Measurements from ENCODE around the gene TNXB.
"Not testable (repeated sequence)": the region's sequence is repeated elsewhere in the genome, so short reads cannot be mapped to it uniquely, and the experiment has no call there.

The TNXB gene

GRCh38 chr6:32148289-32149091 is 39.4 kb upstream of the TNXB start:
- Histone ChIP-seq H3K9ac (ENCODE audit: low read depth, low read length) (peak overlapping the region; percentile 63), H3K36me3 (ENCODE audit: insufficient read depth, low read length) (no peaks in the 10 kb centered on the region), H3K4me1 (ENCODE audit: insufficient read depth, low read length) (peaks cover 25% of the 10 kb centered on the region), H3K9me3 (ENCODE audit: control insufficient read depth, insufficient read depth, low read length) (no peaks in the 10 kb centered on the region)

GRCh38 chr6:32147401-32148132 is 38.4 kb upstream of the TNXB start:
- Histone ChIP-seq H3K36me3 (ENCODE audit: insufficient read depth, low read length) (no peaks in the 10 kb centered on the region), H3K9ac (ENCODE audit: low read depth, low read length) (peak overlapping the region; percentile 63), H3K4me1 (ENCODE audit: insufficient read depth, low read length) (peaks cover 24% of the 10 kb centered on the region), H3K9me3 (ENCODE audit: control insufficient read depth, insufficient read depth, low read length) (no peaks in the 10 kb centered on the region)

GRCh38 chr6:32146687-32147086 is 37.5 kb upstream of the TNXB start:
- Histone ChIP-seq H3K9ac (ENCODE audit: low read depth, low read length) (0 out of 2 replicates have a peak overlapping the region, but pooled peaks have one; percentile 16), H3K4me1 (ENCODE audit: insufficient read depth, low read length) (peaks cover 19% of the 10 kb centered on the region), H3K36me3 (ENCODE audit: insufficient read depth, low read length) (no peaks in the 10 kb centered on the region), H3K9me3 (ENCODE audit: control insufficient read depth, insufficient read depth, low read length) (no peaks in the 10 kb centered on the region)

GRCh38 chr6:32146287-32146686 is 37.1 kb upstream of the TNXB start:
- H3K9me3 ChIP-seq (ENCODE audit: control insufficient read depth, insufficient read depth, low read length) = no peaks in the 10 kb centered on the region
- H3K4me1 ChIP-seq (ENCODE audit: insufficient read depth, low read length) = peaks cover 19% of the 10 kb centered on the region
- 0 out of 2 replicates have a peak overlapping the region, but pooled peaks have one; percentile 16 for H3K9ac ChIP-seq (ENCODE audit: low read depth, low read length)

GRCh38 chr6:32144238-32144637 is 35.1 kb upstream of the TNXB start:
- peaks cover 15% of the 10 kb centered on the region for H3K4me1 ChIP-seq (ENCODE audit: insufficient read depth, low read length)
- H3K36me3 ChIP-seq (ENCODE audit: insufficient read depth, low read length); H3K9me3 ChIP-seq (ENCODE audit: control insufficient read depth, insufficient read depth, low read length); H3K9ac ChIP-seq (ENCODE audit: low read depth, low read length): not testable (repeated sequence)

More at GRCh38 chr6:32146287-32146686, 37.1 kb upstream of the TNXB start:
- H3K36me3 ChIP-seq (ENCODE audit: insufficient read depth, low read length) = no peaks in the 10 kb centered on the region

GRCh38 chr6:32140420-32141046 is 31.4 kb upstream of the TNXB start:
- H3K4me1 ChIP-seq (ENCODE audit: insufficient read depth, low read length) = 0 out of 2 replicates have a peak, but pooled peaks cover under 1% of the 10 kb centered on the region

GRCh38 chr6:32139590-32139989 is 30.5 kb upstream of the TNXB start:
- Histone ChIP-seq H3K36me3 (ENCODE audit: insufficient read depth, low read length) (no peaks in the 10 kb centered on the region), H3K9me3 (ENCODE audit: control insufficient read depth, insufficient read depth, low read length) (no peaks in the 10 kb centered on the region), H3K4me1 (ENCODE audit: insufficient read depth, low read length) (no peaks in the 10 kb centered on the region), H3K9ac (ENCODE audit: low read depth, low read length) (no peak overlapping the region)

More at GRCh38 chr6:32140420-32141046, 31.4 kb upstream of the TNXB start:
- Histone ChIP-seq H3K9ac (ENCODE audit: low read depth, low read length) (no peak overlapping the region), H3K36me3 (ENCODE audit: insufficient read depth, low read length) (no peaks in the 10 kb centered on the region), H3K9me3 (ENCODE audit: control insufficient read depth, insufficient read depth, low read length) (no peaks in the 10 kb centered on the region)

GRCh38 chr6:32137454-32137853 is 28.3 kb upstream of the TNXB start:
- Histone ChIP-seq H3K36me3 (ENCODE audit: insufficient read depth, low read length) (no peaks in the 10 kb centered on the region), H3K9me3 (ENCODE audit: control insufficient read depth, insufficient read depth, low read length) (no peaks in the 10 kb centered on the region), H3K4me1 (ENCODE audit: insufficient read depth, low read length) (no peaks in the 10 kb centered on the region), H3K9ac (ENCODE audit: low read depth, low read length) (no peak overlapping the region)

- Histone ChIP-seq H3K36me3 (ENCODE audit: insufficient read depth, low read length) (no peaks in the 10 kb centered on the region), H3K9me3 (ENCODE audit: control insufficient read depth, insufficient read depth, low read length) (no peaks in the 10 kb centered on the region), H3K9ac (ENCODE audit: low read depth, low read length) (no peak overlapping the region), H3K4me1 (ENCODE audit: insufficient read depth, low read length) (no peaks in the 10 kb centered on the region)
These were observed 24.6 kb upstream of the TNXB start for GRCh38 chr6:32133786-32134185.

- Histone ChIP-seq H3K9me3 (ENCODE audit: control insufficient read depth, insufficient read depth, low read length) (no peaks in the 10 kb centered on the region), H3K9ac (ENCODE audit: low read depth, low read length) (no peak overlapping the region), H3K36me3 (ENCODE audit: insufficient read depth, low read length) (no peaks in the 10 kb centered on the region), H3K4me1 (ENCODE audit: insufficient read depth, low read length) (no peaks in the 10 kb centered on the region; the same call in 1 of the 2 replicates)
These were observed 23.0 kb upstream of the TNXB start for GRCh38 chr6:32132110-32132509.

GRCh38 chr6:32131439-32131948 is 22.4 kb upstream of the TNXB start:
- Histone ChIP-seq H3K4me1 (ENCODE audit: insufficient read depth, low read length) (no peaks in the 10 kb centered on the region; the same call in 1 of the 2 replicates), H3K9ac (ENCODE audit: low read depth, low read length) (no peak overlapping the region), H3K9me3 (ENCODE audit: control insufficient read depth, insufficient read depth, low read length) (no peaks in the 10 kb centered on the region), H3K36me3 (ENCODE audit: insufficient read depth, low read length) (no peaks in the 10 kb centered on the region)

- Histone ChIP-seq H3K4me1 (ENCODE audit: insufficient read depth, low read length) (no peaks in the 10 kb centered on the region; the same call in 1 of the 2 replicates), H3K9me3 (ENCODE audit: control insufficient read depth, insufficient read depth, low read length) (no peaks in the 10 kb centered on the region)
These were observed 20.4 kb upstream of the TNXB start for GRCh38 chr6:32129297-32130088.

GRCh38 chr6:32128751-32129296 is 19.7 kb upstream of the TNXB start:
- H3K9ac ChIP-seq (ENCODE audit: low read depth, low read length) = no peak overlapping the region
- H3K9me3 ChIP-seq (ENCODE audit: control insufficient read depth, insufficient read depth, low read length) = no peaks in the 10 kb centered on the region
- no peaks in the 10 kb centered on the region; the same call in 1 of the 2 replicates for H3K4me1 ChIP-seq (ENCODE audit: insufficient read depth, low read length)
- H3K36me3 ChIP-seq (ENCODE audit: insufficient read depth, low read length) = 0 out of 2 replicates have a peak, but pooled peaks cover 5% of the 10 kb centered on the region

More at GRCh38 chr6:32129297-32130088, 20.4 kb upstream of the TNXB start:
- H3K9ac ChIP-seq (ENCODE audit: low read depth, low read length) = peak overlapping the region; percentile 69
- 0 out of 2 replicates have a peak, but pooled peaks cover 5% of the 10 kb centered on the region for H3K36me3 ChIP-seq (ENCODE audit: insufficient read depth, low read length)

Measured in ES-I3 (cell line).